Prostate gland (tissue), 2 donors: ENCODE results near the gene RWDD3.

ENCODE experiments used
- POLR2A ChIP-seq: fragments of 450-650 bp; IDR thresholded peaks from one replicate; pipeline ENCODE4 v1.6.1; 2016; ENCODE audit warnings: antibody characterized with exemption, mild to moderate bottlenecking
- POLR2AphosphoS5 ChIP-seq: sonication (generic); formaldehyde crosslinking; IDR thresholded peaks from one replicate; pipeline ENCODE4 v1.6.1; 2017; ENCODE audit warnings: antibody characterized with exemption
- TF ChIP-seq, protein P1 (sequence below), 4 experiments: fragments of 200-600 bp in 2 of 4; fragments of 450-650 bp in 2 of 4; sonication (generic) in 2 of 4; IDR thresholded peaks; 1 replicate in 3 of 4; 2 replicates in 1 of 4; pipeline ENCODE4 v1.5.1; 2016 to 2019; ENCODE audit warnings: antibody characterized with exemption in 4 of 4, mild to moderate bottlenecking in 2 of 4, moderate library complexity in 2 of 4

DNA sequence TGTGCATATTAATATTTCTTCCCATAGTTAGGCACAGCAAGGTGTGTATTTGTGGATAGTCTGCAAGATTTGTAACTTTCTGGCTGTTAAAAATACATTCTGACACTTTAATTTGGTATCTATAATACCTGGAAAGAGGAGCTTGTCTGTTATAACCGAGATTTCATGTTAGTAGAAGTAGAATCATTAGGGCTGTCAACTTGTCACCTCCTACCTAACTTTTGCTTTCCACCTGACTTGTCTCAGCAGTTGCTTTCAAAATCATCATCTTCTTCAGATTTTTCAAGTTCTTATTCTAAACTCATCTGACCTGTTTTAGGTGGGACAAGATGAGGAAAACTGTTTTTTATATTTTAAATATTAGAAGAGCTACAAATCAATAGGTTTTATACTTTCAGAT is 11.0 kb downstream of the RWDD3 start:
- no peak for TF ChIP-seq POLR2A
- TF ChIP-seq, protein P1, sequence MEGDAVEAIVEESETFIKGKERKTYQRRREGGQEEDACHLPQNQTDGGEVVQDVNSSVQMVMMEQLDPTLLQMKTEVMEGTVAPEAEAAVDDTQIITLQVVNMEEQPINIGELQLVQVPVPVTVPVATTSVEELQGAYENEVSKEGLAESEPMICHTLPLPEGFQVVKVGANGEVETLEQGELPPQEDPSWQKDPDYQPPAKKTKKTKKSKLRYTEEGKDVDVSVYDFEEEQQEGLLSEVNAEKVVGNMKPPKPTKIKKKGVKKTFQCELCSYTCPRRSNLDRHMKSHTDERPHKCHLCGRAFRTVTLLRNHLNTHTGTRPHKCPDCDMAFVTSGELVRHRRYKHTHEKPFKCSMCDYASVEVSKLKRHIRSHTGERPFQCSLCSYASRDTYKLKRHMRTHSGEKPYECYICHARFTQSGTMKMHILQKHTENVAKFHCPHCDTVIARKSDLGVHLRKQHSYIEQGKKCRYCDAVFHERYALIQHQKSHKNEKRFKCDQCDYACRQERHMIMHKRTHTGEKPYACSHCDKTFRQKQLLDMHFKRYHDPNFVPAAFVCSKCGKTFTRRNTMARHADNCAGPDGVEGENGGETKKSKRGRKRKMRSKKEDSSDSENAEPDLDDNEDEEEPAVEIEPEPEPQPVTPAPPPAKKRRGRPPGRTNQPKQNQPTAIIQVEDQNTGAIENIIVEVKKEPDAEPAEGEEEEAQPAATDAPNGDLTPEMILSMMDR (IDR thresholded peaks at IDR 0.05) = no peak
- TF ChIP-seq POLR2AphosphoS5 = no peak
